Measurements from ENCODE around the gene PHLDB3. TPM values are rescaled to one million over a fixed set of nuclear protein-coding genes. Genes with fewer than 3 reads are reported as not detected.

The PHLDB3 gene
- total and polyA plus RNA-seq, 2 of the 4 experiments (the other 2 are of a cell fraction) = 2.9 to 10.6 TPM

- 0 out of 2 replicates have a peak, but pooled peaks cover 3% of the 10 kb centered on the region for H3K9me1 ChIP-seq (ENCODE audit: insufficient read depth, low read length)
- H4K91ac ChIP-seq (ENCODE audit: insufficient read depth, low read depth, low read length) = no peak overlapping the region
- POLR2A ChIA-PET (ENCODE audit: unreplicated experiment) = no interaction called here
- H2AK5ac ChIP-seq (ENCODE audit: low read depth, low read length) = no peak overlapping the region
- ATAC-seq (ENCODE audit: low read depth) (no peak), DNase-seq (no peak)
- H3K27me3 ChIP-seq (ENCODE audit: control insufficient read depth, insufficient read depth, low read length) = no peaks in the 10 kb centered on the region
- no peak overlapping the region for H3K56ac ChIP-seq (ENCODE audit: extremely low read depth, insufficient read depth, low read length)
- BruUV-seq (replicated peaks) = no TSS peak
- CTCF ChIA-PET = interaction anchor here (0.6 to 1.6 kb wide), 2 partner anchors 9 to 78 kb away, joined by 3 to 5 read pairs; no protein-coding TSS in a partner anchor
- H3K23ac ChIP-seq (ENCODE audit: low read depth, low read length) = no peak overlapping the region
- no peak overlapping the region for H3K9ac ChIP-seq (ENCODE audit: low read depth, low read length)
- no CpG with 5 or more reads among the region's 3 CpGs for WGBS, 2 experiments (ENCODE audit: extremely low coverage in 2 of 2, insufficient read length in 1 of 2)
- no peak overlapping the region for H3K18ac ChIP-seq (ENCODE audit: low read depth, low read length)
- H3K4me3 ChIP-seq (ENCODE audit: insufficient read depth, low read depth, low read length) = no peak overlapping the region
- no peak overlapping the region for H2BK5ac ChIP-seq (ENCODE audit: low read depth, low read length, poor library complexity, severe bottlenecking)
- no peak overlapping the region for H2BK120ac ChIP-seq (ENCODE audit: low read depth, low read length)
- no peak overlapping the region for H2AK9ac ChIP-seq (replicated peaks; ENCODE audit: low read depth, low read length, poor library complexity)
- H3K14ac ChIP-seq (replicated peaks; ENCODE audit: low read depth, low read length) = no peak overlapping the region
- no peak overlapping the region for H3K4me2 ChIP-seq (ENCODE audit: low read depth, low read length)
- H3K4ac ChIP-seq (ENCODE audit: low read depth, low read length) = no peak overlapping the region
- H3K27ac ChIP-seq (ENCODE audit: insufficient read depth, low read length) = no peak overlapping the region
- H4K20me1 ChIP-seq (ENCODE audit: insufficient read depth, low read length) = no peaks in the 10 kb centered on the region; the same call in none of the 2 replicates
- intact Hi-C loops (cut with micrococcal nuclease) = loop anchor here (10.0 kb wide), 1 partner anchor 363 kb away; the partner anchor contains the start of gene LYPD5
- dilution Hi-C loops (cut with HindIII; ENCODE audit: low sequenced_read_pairs, unreplicated experiment) = no loop called here
- no peaks in the 10 kb centered on the region for H3K36me3 ChIP-seq (ENCODE audit: control insufficient read depth, insufficient read depth, low read length)
- H2AFZ ChIP-seq (replicated peaks; ENCODE audit: low read length, poor library complexity) = no peak overlapping the region
- peaks cover 3% of the 10 kb centered on the region; the same call in 1 of the 2 replicates for H3K9me3 ChIP-seq (ENCODE audit: control insufficient read depth, insufficient read depth, low read length)
- no peak overlapping the region for H4K5ac ChIP-seq (ENCODE audit: low read depth, low read length)
- H3K4me1 ChIP-seq (ENCODE audit: control insufficient read depth, insufficient read depth, low read length) = peaks cover 3% of the 10 kb centered on the region; the same call in 1 of the 2 replicates
- H4K8ac ChIP-seq (ENCODE audit: low read depth in 2 of 2, low read length in 2 of 2) = no peak overlapping the region
- H2BK20ac ChIP-seq (ENCODE audit: low read depth, low read length) = no peak overlapping the region
- no peaks in the 10 kb centered on the region for H3K79me1 ChIP-seq (ENCODE audit: low read depth in 1 of 2, low read length in 2 of 2)
- TF ChIP-seq POLR2A (IDR thresholded peaks at IDR 0.05; ENCODE audit: low read depth, low read length) = no peak
- TF ChIP-seq SMC3 (IDR thresholded peaks at IDR 0.05; ENCODE audit: low read depth, low read length) = no peak
- TF ChIP-seq BHLHE40 (IDR thresholded peaks at IDR 0.05; ENCODE audit: low read depth, low read length) = no peak
- TF ChIP-seq MAZ (IDR thresholded peaks at IDR 0.05; ENCODE audit: borderline replicate concordance, low read depth, low read length) = no peak
- TF ChIP-seq, protein P1, sequence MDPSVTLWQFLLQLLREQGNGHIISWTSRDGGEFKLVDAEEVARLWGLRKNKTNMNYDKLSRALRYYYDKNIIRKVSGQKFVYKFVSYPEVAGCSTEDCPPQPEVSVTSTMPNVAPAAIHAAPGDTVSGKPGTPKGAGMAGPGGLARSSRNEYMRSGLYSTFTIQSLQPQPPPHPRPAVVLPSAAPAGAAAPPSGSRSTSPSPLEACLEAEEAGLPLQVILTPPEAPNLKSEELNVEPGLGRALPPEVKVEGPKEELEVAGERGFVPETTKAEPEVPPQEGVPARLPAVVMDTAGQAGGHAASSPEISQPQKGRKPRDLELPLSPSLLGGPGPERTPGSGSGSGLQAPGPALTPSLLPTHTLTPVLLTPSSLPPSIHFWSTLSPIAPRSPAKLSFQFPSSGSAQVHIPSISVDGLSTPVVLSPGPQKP (IDR thresholded peaks at IDR 0.05; ENCODE audit: borderline replicate concordance, low read depth, low read length) = no peak
- TF ChIP-seq NFE2L2 (IDR thresholded peaks at IDR 0.05; ENCODE audit: low read depth, low read length) = no peak
- TF ChIP-seq CTCF (conservative IDR thresholded peaks at IDR 0.05; ENCODE audit: low read depth, low read length) = no peak
- no peak for TF ChIP-seq USF2 (IDR thresholded peaks at IDR 0.05; ENCODE audit: low read depth, low read length)
- TF ChIP-seq RAD21 (IDR thresholded peaks at IDR 0.05; ENCODE audit: low read length) = no peak
- no peak for TF ChIP-seq RFX5 (IDR thresholded peaks at IDR 0.05; ENCODE audit: low read depth, low read length)
- no peak for TF ChIP-seq MAFK (IDR thresholded peaks at IDR 0.05; ENCODE audit: low read depth, low read length)
- no peak for TF ChIP-seq FOS (IDR thresholded peaks at IDR 0.05; ENCODE audit: low read depth, low read length)
- TF ChIP-seq CEBPB (IDR thresholded peaks at IDR 0.05; ENCODE audit: low read depth, low read length) = no peak
- no peak for TF ChIP-seq MXI1 (IDR thresholded peaks at IDR 0.05; ENCODE audit: borderline replicate concordance, low read depth, low read length)
- TF ChIP-seq RCOR1 (IDR thresholded peaks at IDR 0.05; ENCODE audit: insufficient replicate concordance, low read length) = no peak
- TF ChIP-seq CHD1 (IDR thresholded peaks at IDR 0.05; ENCODE audit: low read depth, low read length) = no peak
- no peak overlapping the region for H2BK15ac ChIP-seq (ENCODE audit: low read depth, low read length)
- in situ Hi-C loops (cut with MboI; ENCODE audit: low sequenced_read_pairs) = no loop called here
Observed at GRCh38 chr19:43441716-43442115, 62.8 kb downstream of the PHLDB3 start.
